ENCODE results near the gene SPAG16. TPM values are rescaled to one million over a fixed set of nuclear protein-coding genes. Genes with fewer than 3 reads are reported as not detected.

The SPAG16 gene
- total RNA-seq, 1 donor, result 35.2 TPM

DNA sequence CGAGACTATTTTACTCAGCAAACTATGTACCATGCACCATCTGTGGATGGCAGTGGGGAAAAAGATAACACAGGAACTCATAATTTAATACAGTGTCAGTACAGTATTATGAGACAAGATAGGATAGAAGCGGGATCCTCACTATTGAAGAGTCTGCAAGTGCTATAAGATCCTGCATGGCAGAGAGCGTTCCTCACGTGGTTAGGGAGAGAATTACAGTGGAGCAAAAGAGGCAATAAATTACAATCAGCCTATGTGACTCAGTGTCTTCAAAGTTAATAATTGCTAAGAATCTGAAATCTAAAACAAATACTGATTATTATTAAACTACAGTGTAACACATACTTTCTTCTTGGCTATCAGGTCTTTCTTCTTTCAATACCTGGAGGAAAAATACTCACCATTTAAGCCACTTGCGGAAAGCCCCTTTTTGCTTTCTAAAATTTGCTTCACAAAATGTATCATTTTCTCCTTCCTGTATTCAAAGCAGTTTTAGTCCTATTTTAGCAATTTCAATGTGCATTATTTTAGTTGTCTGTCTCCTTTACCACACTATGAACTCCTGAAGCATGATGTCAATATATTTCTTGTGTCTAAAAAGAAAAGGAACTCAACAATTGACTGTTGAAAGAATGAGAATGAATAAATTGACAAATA, 342.9 kb downstream of the SPAG16 start:
- DNase-seq (ENCODE audit: low read depth), result no peak
- TF ChIP-seq, protein P1, sequence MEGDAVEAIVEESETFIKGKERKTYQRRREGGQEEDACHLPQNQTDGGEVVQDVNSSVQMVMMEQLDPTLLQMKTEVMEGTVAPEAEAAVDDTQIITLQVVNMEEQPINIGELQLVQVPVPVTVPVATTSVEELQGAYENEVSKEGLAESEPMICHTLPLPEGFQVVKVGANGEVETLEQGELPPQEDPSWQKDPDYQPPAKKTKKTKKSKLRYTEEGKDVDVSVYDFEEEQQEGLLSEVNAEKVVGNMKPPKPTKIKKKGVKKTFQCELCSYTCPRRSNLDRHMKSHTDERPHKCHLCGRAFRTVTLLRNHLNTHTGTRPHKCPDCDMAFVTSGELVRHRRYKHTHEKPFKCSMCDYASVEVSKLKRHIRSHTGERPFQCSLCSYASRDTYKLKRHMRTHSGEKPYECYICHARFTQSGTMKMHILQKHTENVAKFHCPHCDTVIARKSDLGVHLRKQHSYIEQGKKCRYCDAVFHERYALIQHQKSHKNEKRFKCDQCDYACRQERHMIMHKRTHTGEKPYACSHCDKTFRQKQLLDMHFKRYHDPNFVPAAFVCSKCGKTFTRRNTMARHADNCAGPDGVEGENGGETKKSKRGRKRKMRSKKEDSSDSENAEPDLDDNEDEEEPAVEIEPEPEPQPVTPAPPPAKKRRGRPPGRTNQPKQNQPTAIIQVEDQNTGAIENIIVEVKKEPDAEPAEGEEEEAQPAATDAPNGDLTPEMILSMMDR (IDR thresholded peaks at IDR 0.05; ENCODE audit: insufficient read depth, low read length), result no peak
- no peak overlapping the region for H3K4me3 ChIP-seq (ENCODE audit: low read depth, low read length)

DNA sequence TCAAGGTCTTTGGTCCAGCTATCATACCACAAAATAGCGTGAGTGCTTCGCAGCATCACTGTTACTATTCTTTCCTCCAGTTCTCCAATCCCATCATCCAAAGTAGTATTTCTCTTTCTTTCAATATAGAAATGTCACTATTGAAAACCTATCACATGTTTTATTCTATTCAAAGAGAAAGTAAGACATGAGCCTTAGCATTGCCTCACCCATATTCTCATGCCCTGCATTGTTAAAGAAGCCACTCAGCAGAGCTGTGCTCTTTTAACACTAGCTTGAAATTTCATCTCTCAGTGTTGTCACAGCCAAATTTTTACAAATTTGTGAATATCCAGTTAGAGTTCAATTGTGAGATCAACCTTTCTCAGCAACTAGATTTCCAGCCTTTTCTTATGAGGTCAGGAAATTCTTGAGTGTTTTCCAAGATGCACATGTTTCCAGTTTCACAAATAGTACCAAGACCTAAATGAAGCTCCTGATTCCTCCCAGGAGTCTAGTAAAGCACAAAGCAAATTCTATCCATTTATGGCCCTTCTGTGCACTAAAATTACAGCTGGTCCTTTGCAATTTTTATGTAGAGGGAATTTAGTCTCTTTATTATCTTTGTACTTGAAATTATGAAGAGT, 343.7 kb downstream of the SPAG16 start:
- H3K4me3 ChIP-seq (ENCODE audit: low read depth, low read length), result no peak overlapping the region
- TF ChIP-seq, protein P1 (IDR thresholded peaks at IDR 0.05; ENCODE audit: insufficient read depth, low read length), result no peak
- DNase-seq (ENCODE audit: low read depth), result no peak

DNA sequence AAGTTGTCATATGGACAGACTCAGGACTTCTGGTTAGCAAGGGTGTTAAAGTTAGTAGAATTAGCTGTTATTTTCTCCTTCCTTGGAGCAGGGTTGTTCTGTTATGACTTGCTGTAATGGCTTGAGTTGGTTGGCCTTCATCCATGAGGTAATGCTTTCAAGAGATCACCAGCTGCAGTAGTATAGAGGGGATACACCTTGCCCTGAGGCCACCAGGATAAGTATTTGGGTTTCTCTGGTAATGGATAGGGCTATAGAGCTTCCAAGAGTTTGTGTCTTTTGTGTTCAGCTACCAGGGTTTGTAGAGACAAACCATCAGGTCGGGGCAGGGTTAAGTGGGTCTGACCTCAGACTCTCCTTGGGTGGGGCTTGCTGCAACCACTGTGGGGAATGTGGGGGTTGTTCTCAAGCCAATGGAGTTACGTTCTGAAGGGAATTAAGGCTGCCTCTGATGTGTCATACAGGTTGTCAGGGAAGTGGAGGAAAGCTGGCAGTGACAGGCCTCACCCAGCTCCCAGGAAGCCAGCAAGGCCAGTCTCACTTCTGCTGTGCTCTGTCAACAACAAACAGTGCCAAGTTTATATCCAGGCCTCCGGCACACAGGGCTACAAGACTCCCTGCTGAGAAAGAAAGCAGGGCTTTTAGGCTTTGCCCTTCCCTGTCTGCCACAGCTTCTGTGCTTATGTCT, 356.6 kb downstream of the SPAG16 start:
- no peak overlapping the region for H3K4me3 ChIP-seq (ENCODE audit: low read depth, low read length)
- TF ChIP-seq, protein P1 (IDR thresholded peaks at IDR 0.05; ENCODE audit: insufficient read depth, low read length), result no peak
- no peak for DNase-seq (ENCODE audit: low read depth)

DNA sequence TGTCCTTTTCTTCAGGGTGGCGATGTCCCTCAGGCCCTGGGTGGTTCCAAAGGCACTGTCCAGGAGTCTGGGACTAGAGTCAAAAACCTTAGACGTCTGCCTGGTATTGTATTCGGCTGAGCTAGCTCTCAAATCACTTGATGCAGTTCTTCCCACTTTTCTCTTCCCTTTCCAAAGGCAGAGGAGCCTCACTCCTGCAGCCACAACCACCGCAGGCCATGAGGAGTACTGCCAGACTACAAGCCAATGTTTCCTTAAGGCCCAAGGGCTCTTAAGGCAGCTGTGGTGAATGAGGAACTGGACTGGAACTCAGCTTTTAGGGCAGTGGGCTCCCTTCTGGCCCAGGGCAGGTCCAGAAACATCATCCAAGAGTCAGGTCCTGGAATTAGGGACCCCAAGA, 360.7 kb downstream of the SPAG16 start:
- no peak overlapping the region for H3K4me3 ChIP-seq (ENCODE audit: low read depth, low read length)
- TF ChIP-seq, protein P1 (IDR thresholded peaks at IDR 0.05; ENCODE audit: insufficient read depth, low read length), result no peak
- DNase-seq (ENCODE audit: low read depth), result no peak

DNA sequence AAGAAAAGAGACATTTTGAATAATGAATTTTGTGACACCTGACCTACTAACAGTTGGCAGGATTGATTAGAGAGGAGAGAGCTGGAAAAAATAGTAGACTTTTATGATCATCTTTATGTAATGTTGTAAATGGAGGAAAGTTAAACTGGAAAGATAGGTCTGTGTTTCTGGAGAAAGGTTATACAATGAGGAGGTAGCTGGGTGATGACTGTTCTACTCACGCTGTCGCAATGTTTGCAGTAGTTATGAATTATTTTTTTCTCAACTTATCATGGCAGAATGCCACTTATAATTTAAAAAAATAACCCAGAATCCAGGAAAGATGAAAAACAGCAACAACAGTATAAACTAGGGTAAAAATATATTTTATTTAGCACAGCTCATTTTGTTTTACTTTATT, 364.9 kb downstream of the SPAG16 start:
- no peak for DNase-seq (ENCODE audit: low read depth)
- TF ChIP-seq, protein P1 (IDR thresholded peaks at IDR 0.05; ENCODE audit: insufficient read depth, low read length), result no peak
- no peak overlapping the region for H3K4me3 ChIP-seq (ENCODE audit: low read depth, low read length)

DNA sequence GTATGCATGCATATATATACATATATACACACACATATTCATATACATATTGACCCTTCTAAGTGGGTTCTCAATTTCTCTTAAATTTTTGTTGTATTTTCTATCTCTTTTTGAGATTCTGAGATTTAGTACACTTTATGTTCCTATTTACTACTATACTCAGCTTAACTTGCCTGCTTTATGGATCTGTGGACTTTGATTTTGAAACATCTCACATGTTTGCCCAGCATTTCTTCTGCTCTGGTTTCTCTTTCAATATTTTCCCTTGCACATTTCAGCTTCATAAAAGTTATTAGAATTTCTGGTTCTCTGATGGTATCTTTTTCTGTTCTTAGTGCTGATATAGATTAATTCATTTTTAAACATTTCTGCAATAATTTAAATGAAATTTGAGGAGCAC, 380.6 kb downstream of the SPAG16 start:
- TF ChIP-seq, protein P1 (IDR thresholded peaks at IDR 0.05; ENCODE audit: insufficient read depth, low read length), result no peak
- DNase-seq (ENCODE audit: low read depth), result no peak

More for the DNA sequence above, 380.6 kb downstream of the SPAG16 start:
- H3K4me3 ChIP-seq (ENCODE audit: low read depth, low read length), result no peak overlapping the region
